Stimulated activated CD4-positive, alpha-beta T cell treated with anti-CD3 and anti-CD28 coated beads, Interleukin-15, amount 100 ng/mL, for 48 hours (primary cell): ENCODE results near the gene ZFAND3.

Source experiments
- DNase-seq, 2 donors: peaks; one replicate each; pipeline ENCODE4 v3.0.0-alpha.2; 2020; ENCODE audit warnings: low read depth in 2 of 2

ZFAND3 gene

GRCh38 chr6:38169221-38169976 lies 349.9 kb downstream of the ZFAND3 start:
- DNase-seq = no peak

DNA sequence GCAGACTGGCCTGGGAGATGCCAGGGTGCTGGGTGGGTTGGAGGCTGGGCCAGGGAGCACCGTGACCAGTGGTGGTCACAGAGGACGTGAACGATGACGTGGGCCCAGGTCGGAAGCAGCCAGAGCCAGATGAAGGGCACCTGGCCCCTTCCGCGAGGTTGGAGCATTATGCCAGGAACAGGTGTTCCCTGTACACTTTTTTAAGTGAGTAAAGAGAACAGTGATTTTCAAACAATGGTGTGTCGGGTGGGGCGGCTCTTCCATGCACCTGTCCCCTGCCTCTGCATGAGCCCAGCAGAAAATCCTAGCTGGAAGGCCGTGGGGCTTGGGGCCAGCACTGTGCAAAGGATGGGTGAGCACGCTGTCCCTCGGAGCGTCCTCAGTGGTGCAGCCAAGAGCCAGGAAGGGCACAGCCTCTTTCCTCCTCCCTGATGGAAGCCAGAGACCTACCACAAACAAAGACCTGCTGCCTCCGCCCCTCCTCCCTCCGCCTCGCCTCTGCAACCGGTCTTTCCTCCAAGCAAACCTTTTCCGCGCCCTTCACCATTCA lies 350.5 kb downstream of the ZFAND3 start:
- no peak for DNase-seq

DNA sequence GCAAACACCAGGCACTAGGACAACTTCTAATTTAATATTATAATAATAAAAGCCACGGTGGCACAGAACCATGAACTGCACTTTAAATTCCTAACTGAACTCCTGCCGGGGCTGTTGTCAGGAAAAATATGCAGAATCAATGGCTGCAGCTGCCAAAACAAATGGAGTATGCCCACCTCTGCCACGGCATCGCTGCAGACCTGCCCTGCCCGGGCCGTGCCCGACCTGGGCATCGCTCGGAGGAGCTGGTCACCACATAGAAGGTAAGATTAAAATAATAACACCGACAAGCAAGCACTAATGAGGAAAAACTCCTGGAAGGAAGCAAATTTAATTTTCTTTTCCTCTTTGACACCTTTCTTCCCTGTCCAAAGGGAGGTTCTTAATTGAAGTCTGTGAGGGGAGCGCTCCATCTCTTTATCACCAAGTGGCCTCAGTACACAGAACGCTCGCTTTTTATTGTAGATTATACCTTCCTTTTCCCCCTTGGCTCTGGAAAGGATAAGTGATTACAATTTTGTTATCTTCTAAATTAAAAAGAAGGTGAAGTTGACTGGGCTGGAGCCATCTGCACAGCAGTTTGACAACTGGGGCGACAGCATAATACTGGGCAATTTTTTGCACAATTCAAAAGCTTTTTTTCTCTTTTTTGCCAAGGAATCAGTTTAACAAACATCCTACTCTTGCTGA lies 351.3 kb downstream of the ZFAND3 start:
- DNase-seq = no peak

DNA sequence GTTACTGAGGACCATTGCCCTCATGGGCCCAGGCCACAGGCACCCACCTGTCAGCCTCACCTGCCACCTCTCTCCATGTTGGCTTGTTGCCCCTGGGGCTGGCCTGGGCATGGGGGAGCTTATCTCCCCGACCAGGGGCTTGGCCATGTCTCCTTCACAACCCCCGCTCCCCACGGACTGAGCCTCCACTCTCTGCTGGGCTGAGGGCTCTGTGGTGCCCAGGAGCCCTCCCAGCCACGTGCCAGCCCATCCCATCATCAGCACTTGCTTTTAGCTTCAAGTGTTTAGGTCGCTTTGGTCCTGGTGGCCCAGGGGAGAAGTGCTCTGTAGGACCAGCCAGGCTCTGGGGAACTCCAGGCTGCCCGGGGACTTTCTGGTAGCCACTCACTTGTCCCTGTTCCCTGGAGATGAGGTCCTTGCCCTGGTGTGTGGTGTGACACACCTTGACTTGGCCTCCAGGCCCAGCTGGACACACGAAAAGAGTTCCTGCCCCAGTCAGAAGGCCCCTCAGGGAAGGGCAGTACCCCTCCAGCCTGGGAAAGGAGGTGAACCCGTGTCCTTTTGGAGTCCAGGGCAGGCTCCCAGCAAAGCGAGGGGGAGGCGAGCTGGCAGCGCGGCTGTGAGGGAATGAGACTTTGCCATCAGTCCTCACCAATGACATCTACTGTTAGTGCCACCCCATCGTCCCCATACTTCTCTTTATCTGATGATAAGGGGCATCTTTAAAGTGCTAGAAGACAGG lies 352.6 kb downstream of the ZFAND3 start:
- no peak for DNase-seq

GRCh38 chr6:38172739-38173410 lies 353.3 kb downstream of the ZFAND3 start:
- DNase-seq = no peak

DNA sequence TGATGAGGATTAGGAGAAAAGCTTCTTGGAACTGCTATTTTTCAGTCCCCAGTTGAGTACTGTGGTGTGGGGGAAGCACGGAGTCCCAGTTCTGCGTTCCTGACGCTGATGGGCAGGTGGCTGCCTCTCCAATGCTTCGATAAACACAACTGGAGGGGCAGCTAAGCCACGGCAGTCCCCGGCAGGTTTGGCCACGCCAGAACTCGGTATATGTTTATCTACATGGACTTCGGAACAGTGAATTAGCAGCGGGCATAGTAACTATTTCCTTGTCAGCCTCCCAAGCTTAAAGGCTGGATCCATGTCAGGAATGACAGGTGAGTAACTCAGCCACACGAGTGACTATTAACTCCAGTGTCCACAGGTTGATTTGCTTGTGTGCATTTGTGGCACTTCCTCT lies 354.4 kb downstream of the ZFAND3 start:
- no peak for DNase-seq

GRCh38 chr6:38174315-38174714 lies 354.8 kb downstream of the ZFAND3 start:
- no peak for DNase-seq

DNA sequence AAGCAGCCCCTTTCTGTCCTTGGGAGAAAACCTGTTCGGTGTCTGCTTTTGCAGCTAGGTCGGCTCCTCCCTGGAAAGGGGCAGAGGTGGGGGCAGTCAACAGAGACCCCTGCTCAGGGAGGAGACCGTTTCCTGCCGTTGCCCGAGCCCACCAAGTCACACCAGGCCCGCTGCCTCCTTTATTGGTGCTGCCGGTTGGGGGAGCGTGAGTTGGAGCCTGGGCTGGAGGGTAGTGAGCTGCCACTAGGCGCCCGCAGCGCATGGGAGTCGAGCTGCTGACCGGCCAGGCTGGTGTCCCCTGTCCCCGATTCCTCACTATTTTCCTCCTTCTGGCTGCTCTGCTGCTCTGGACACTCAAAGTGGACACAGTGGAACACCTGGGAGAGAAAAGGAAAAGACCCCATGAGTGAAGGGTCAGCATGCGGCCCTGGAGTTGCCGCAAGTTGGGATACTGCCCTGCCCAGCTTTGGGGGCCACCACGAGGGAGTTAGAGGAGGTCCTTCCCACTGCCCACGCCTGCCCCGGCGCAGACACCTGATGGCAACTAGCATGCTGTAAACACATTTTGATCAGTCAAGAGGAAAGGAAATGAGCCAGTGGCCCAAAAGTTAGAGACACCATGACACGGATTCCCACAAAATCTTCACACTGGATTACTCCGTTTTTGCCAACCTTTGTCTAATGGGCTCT lies 355.4 kb downstream of the ZFAND3 start:
- DNase-seq = no peak

GRCh38 chr6:38175786-38176185 lies 356.3 kb downstream of the ZFAND3 start:
- no peak for DNase-seq

DNA sequence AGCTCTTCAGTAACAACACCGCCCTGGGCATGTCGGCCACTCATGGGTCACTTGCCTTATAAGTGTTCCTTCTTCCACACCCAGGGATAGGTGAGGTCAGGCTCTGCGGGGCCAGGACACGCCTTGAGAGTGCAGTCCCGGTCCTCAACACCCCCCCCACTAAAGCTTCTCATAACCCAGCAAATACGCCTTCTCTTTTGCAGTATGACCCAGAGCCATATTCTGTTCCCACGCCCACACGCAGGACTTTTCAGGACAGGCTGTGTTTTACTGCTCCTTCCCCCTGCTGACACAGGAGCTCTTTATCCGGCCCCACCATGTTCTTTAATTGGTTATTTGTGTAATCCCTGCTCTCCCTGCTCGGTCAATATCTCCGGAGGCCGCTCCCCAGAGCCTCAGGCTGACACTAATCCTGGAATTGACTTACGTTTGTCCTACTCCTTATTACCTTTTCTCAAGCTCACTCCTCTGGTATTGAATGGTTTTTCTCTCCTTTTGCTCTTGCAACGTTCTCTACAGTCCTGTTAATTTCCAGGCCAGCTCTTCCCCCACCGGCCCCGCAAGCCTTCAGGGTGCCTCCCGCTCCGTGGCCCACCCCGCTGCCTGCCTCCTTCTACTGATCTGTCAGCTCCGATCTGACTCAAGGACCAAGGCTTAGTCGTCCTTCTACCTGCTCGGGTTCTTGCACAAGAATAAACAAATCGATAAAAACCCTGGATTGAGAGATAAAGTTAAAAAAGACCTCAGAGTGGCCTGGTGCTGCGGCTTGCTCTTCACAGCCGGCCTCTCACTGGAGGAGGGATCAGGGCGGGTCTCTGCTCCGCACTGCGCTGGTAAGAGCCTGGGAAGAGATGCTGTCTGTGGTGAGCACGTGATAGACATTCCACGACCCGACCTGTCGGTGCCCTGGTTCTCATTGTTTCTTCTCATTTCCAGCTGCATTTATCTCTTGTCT lies 357.5 kb downstream of the ZFAND3 start:
- DNase-seq = no peak

GRCh38 chr6:38177882-38178583 lies 358.5 kb downstream of the ZFAND3 start:
- DNase-seq = no peak

- DNase-seq = no peak
Measured at GRCh38 chr6:38178584-38178886, 359.0 kb downstream of the ZFAND3 start.

DNA sequence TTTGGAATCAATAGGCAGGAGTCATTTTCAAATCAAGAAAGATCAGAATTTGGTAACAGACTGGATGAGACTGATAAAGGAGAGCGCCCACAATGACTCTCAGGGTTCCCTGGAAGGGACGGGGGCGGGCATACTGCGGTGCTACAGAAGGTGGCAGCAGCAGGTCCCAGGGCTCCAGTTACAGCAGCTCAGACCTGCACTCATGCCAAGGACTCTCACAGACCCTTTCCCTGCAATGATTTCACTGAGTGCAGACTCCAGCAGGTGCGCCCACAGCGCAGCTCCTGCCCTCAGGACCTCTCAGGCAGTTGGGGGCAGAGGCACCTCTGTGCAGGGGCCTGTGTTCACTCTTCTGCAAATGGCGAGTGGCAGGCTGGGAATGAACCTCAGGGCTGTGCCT lies 359.8 kb downstream of the ZFAND3 start:
- DNase-seq = no peak

GRCh38 chr6:38179794-38180430 lies 360.4 kb downstream of the ZFAND3 start:
- no peak for DNase-seq

DNA sequence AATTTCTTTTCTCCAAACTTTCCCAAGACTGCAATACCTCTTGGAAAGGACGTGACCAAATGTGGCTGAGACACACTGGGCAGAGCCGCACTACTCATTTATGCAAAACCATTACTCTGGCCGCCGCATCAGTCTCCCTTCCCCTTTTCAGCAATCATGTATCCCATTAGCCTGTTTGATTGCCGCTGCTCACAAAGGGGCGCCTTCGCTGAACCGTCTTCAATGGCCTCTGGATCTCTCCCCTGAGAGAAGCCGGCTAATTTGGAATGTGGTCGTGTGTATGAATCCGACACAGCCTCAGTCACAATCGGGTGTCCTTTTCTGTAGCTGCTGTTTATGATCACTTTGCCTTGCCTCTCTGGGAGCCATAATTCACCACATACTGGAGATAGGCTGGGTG lies 361.1 kb downstream of the ZFAND3 start:
- no peak for DNase-seq

DNA sequence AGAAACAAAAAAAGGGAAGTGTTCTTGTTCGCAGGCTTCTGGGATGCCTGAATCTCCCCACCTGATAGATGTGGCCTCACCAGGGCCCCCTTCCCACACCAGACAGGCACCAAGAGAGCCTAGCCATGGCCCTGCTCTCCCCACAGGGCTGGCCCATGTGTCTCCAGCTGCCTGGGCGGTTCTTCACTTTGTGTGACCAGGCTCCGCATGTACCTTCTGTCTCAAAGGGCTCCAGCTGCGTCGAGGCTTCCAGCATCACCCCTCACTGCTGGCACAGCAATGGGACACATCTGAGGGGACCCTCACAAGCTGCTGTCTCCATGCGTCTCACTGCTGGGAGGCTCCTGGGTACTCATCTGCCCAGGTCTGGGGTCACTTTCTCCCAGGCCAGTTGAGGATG lies 362.9 kb downstream of the ZFAND3 start:
- no peak for DNase-seq

GRCh38 chr6:38183856-38184584 lies 364.5 kb downstream of the ZFAND3 start:
- DNase-seq = no peak

- no peak for DNase-seq
Measured at GRCh38 chr6:38184585-38185080, 365.1 kb downstream of the ZFAND3 start.
